GM18517 (cell line): Measurements from ENCODE around the gene RIMBP2.

Source experiments
- ATAC-seq: cut with Tn5 transposase; IDR thresholded peaks from one replicate; pipeline ENCODE4 v1.9.1; 2021; ENCODE audit warnings: mild to moderate bottlenecking, moderate library complexity; ENCODE audit not compliant: unreplicated experiment

Gene RIMBP2

GRCh38 chr12:130520784-130521183 is 195.3 kb downstream of the RIMBP2 start:
- no peak for ATAC-seq

DNA sequence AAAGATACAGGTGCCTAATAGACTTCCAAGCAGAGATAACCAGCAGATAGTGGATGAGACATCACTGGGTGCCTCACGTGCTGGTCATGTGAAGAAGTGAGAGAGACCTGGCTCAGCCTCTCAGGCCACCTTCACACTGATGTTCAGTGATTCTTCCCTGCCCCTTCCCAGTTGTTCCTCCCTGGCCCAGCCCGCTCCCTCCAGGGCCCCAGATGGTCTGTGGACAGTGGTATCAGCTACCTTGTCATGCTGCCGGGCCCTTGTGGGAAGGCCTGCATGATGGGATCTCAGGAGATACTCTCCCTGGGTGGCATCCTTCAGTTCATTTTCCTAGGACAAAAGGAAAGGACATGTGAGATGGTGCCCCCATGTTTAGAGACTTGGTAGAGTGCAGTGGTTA is 198.5 kb downstream of the RIMBP2 start:
- no peak for ATAC-seq

DNA sequence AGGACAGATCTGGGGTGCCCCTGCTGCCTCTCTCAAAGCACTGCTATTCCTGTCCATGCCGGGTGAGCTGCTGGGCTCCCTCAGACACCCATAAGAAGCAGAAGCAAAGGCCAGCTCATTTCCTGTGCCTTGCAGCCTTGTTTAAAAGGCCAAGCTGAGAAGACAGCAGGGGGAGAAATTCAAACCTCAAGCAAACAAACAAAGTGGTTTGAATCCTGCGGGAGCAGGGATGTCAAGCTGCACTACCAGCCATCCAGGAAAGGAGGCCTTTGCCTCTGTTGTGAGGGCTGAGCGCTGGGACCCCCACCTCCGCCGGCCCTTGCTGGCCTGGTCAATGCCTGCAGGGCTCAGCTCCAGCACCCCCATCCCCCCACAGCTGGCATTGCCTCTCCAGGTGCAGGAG is 201.9 kb downstream of the RIMBP2 start:
- no peak for ATAC-seq

GRCh38 chr12:130513556-130513955 is 202.5 kb downstream of the RIMBP2 start:
- ATAC-seq = no peak

- ATAC-seq = no peak
Measured at GRCh38 chr12:130511285-130511684, 204.8 kb downstream of the RIMBP2 start.

- ATAC-seq = no peak
Measured at GRCh38 chr12:130509454-130509853, 206.6 kb downstream of the RIMBP2 start.

- no peak for ATAC-seq
Measured at GRCh38 chr12:130508847-130509246, 207.3 kb downstream of the RIMBP2 start.

DNA sequence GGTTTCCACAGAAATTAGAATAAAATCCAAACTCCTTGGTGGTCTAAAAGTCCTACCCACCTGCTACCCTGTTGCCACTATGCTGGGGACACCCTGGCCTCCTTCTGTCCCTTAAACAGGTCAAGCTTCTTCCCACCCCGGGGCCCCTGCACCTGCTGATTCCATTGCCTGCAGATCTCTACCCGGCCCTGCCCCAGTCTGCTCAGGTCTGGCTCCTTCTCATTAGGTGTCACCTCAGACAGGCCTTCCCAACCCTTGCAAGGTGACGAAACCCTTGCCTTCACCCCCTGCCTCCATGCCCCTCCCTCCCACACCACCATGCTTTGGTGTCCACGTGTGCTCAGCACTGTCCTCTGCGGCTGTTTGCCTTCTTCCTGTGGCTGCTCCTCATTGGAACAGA is 207.8 kb downstream of the RIMBP2 start:
- no peak for ATAC-seq

DNA sequence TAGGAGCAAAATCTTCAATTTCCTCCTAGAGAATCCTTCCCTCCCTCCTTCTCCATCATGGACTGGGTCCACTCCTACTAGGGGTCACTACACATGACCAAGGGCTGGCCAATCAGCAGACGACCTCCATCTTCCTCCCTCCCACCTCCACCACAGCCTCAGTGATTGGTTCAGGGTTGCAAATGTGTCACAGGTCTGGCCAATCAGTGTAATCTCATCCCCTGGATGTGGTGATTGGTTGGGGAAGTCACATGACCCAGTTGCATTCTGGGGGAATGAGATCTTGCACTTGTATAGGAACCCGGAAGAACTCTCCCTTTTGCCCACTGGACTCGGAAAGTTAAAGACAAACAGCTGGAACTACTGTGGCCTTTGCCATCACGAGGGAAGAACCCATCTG is 209.3 kb downstream of the RIMBP2 start:
- no peak for ATAC-seq

GRCh38 chr12:130504840-130505175 is 211.3 kb downstream of the RIMBP2 start:
- ATAC-seq = no peak

DNA sequence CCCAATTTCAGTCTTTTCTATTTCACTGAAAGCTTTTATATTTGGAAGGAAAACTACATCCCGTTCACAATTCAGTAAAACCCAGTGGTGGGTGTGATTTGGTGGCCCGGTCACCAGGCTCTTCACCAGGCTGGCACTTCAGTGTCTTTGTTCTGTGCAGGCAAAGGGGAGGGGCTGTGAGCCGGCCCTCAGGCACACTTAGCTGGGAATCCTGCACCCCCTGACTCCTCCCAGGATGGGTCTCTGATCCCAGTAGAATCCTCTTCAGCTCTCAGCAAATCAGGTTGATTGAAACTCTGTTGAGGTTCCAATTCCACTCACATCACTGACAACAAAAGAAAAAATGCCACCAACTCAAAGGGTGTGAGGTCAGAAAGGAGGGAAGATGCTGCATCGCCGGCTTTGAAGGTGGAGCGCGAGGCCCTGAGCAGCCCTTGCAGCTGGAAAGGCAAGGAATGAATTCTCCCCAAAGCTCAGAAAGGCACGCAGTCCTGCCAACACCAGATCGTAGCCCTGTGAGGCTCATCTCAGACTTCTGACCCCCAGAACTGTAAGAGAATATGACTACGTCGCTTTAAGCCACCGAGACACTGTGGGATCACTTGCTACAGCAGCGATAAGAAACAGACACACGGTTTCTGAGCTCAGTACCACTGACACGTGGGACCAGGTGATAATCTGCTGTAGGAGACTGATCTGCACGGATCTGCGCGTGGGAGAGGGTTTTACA is 211.8 kb downstream of the RIMBP2 start:
- no peak for ATAC-seq

DNA sequence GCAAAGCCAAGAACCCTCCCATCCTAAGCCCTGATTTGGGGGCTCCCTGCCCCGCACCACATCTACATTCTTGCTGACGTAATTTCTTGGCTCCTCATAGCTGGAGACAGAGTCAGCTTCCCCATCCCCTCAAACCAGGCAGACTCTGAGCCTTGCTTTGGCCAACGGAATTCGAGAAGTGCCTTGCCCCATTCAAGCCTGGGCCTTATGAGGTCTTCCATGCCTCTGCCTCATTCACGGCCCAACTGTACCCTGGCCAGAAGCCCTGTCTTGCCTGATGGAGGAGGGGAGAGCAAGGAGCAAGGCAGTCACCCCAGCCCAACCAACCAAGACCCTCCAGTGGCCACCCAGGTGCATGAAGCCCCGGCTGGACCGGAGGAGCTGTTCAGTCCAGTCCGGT is 214.3 kb downstream of the RIMBP2 start:
- no peak for ATAC-seq

DNA sequence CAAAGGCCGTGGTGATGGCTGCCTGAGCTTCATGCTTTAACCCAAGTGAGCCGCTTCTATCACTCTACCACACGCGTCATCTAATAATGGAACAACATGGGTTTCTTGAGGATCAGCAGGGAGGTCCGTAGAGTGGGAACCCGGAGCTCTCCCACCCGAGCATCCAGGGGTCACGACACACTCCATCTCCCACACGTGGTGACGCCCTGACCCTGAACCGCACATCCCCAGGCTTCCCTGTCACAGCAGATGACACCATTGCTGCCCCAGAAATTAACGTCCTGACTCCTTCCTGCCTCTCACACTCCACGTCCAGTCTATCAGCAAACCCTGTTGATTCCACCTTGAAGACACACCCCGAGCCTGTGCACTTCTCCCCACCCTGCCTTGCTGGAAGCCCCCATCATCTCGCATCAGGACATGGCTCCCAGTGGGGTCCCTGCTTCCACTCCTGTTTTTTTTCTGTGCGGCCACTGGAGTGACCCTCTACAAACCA is 215.2 kb downstream of the RIMBP2 start:
- no peak for ATAC-seq

DNA sequence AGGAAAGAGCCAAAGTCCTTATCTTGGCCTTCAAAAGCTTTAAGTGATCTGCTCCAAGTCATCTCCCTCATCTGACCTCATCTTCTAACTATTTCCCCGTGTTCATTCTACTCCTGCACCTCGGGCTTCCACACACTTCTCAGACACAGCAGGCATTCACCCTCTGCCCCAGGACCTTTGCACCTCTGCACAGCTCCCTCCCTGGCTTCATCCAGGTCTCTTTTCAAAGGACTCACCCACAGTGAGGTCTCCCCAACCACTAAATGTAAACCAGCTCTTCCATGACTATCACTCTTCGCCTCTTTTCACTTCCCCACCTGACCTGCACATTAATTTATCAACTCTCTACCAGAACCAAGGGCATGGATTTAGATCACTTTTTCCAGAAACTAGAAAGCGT is 216.6 kb downstream of the RIMBP2 start:
- ATAC-seq = no peak

DNA sequence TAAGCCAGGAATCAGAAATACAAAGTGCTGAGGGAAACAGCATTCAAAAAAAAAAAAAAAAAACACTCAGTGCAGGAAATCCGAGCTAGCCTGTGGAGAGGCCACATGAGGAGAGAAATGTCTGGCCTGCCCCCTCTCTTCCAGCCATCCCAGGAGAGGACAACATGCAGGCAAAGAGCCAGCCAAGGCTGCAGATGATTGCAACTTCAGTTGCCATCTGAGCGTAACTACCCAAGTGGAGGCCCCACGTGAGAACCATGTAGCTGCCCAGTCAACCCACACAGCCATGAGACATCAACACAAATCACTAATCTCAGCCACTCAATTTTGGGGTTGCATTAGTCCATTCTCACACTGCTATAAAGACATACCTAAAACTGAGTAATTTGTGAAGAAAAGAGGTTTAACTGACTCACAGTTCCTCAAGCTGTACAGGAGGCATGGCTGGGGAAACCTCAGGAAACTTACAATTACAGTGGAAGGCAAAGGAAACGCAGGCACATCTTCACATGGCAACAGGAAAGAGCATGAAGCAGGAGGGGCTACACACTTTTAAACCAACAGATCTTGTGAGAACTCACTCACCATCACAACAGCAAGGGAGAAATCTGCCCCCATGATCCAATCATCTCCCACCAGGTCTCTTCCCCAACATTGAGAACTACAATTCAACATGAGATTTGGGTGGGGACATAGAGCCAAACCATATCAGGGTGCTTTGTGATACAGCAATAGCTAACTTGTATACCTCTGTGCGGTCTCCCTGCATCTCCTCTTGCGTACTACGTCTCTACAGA is 217.3 kb downstream of the RIMBP2 start:
- ATAC-seq = no peak

- ATAC-seq = no peak
Measured at GRCh38 chr12:130497991-130498390, 218.1 kb downstream of the RIMBP2 start.

GRCh38 chr12:130497321-130497720 is 218.8 kb downstream of the RIMBP2 start:
- no peak for ATAC-seq

- ATAC-seq = no peak
Measured at GRCh38 chr12:130496516-130497120, 219.5 kb downstream of the RIMBP2 start.

DNA sequence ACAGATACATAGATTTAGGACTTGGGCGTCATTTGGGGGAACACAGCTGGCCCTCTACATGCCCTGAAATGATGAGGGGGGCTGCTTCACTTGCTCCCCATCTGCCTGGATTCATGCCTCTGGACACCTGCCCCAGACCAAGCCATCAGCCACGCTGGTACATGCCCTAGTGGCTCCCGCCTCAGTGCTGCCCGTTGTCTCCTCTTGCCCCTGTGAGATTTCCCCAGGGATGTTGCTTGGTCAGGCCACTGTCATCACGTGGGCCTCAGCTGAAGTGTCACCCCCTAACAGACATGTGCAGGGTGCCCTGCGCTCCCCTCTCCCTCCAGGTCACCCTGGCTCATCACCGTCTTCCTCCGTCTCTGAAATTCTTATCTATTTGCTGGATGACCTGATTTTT is 220.9 kb downstream of the RIMBP2 start:
- no peak for ATAC-seq

- ATAC-seq = no peak
Measured at GRCh38 chr12:130494736-130495135, 221.4 kb downstream of the RIMBP2 start.

DNA sequence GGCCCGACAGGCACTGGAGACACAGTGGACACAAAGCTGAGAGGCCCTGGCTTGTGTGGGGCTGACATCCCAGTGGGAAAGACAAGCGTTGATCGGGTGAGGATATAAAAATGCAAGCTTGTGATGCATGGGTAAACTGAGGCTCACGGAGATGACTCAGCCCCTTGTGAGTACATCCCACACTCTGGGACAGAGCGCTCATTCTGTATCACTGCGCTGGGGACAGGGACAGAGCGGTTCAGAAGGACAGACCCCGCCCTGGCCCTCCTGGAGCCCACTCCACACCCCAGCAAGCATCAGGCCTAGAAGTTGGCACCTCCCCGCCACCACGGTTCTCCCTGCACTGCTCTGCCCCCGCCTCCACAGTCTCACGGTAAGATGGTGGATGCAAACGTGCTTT is 222.1 kb downstream of the RIMBP2 start:
- ATAC-seq = no peak
